ENCODE results near the gene SLC13A3.

DNA sequence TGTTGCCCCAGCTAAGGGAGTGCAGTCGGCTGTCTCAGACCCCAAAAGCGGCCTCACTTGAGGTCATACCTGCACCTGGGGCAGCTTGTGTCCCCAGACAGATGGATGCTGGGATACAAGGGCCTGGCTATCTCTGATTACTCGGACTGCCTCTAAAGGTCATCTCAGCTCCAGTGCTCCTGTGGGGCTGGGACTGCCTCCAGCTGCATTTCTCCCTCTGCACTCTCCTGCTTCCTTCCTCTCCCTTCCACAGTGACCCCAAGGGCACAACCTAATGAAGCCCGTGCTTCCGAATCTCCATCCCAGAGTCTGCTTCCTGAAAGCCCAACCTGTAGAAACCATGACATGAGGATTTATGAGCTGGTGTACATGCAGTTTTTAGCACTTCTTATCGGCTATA is 78.0 kb downstream of the SLC13A3 start:
- TF ChIP-seq, protein P1, sequence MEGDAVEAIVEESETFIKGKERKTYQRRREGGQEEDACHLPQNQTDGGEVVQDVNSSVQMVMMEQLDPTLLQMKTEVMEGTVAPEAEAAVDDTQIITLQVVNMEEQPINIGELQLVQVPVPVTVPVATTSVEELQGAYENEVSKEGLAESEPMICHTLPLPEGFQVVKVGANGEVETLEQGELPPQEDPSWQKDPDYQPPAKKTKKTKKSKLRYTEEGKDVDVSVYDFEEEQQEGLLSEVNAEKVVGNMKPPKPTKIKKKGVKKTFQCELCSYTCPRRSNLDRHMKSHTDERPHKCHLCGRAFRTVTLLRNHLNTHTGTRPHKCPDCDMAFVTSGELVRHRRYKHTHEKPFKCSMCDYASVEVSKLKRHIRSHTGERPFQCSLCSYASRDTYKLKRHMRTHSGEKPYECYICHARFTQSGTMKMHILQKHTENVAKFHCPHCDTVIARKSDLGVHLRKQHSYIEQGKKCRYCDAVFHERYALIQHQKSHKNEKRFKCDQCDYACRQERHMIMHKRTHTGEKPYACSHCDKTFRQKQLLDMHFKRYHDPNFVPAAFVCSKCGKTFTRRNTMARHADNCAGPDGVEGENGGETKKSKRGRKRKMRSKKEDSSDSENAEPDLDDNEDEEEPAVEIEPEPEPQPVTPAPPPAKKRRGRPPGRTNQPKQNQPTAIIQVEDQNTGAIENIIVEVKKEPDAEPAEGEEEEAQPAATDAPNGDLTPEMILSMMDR (IDR thresholded peaks at IDR 0.05; ENCODE audit: low read depth, low read length, poor library complexity, severe bottlenecking): no peak
- TF ChIP-seq EZH2phosphoT487 (IDR thresholded peaks at IDR 0.05; ENCODE audit: borderline replicate concordance, low read length): no peak

All from DOHH2 (cell line).